A549 (cell line): ENCODE results near the gene PLD5.
"Not testable (repeated sequence)": the region's sequence is repeated elsewhere in the genome, so short reads cannot be mapped to it uniquely, and the experiment has no call there.

Experiments used
- CHD2 ChIP-seq: fragments of 150-350 bp; IDR thresholded peaks from 2 replicates; pipeline ENCODE4 v1.6.1; 2014; ENCODE audit warnings: low read length; ENCODE audit not compliant: partially characterized antibody
- CHD4 ChIP-seq: fragments of 200-600 bp; sonication (generic); IDR thresholded peaks from 2 replicates; pipeline ENCODE4 v1.6.1; 2016; ENCODE audit warnings: antibody characterized with exemption, mild to moderate bottlenecking, borderline replicate concordance
- CTCF ChIP-seq: fragments of >200 bp; sonication (Bioruptor Twin); formaldehyde crosslinking; IDR thresholded peaks from 3 replicates; pipeline ENCODE4 v1.5.1; 2016
- EP300 ChIP-seq, 2 experiments: fragments of >200 bp; sonication (Bioruptor Twin); formaldehyde crosslinking; IDR thresholded peaks; 2 replicates in 1 of 2; 3 replicates in 1 of 2; pipeline ENCODE4 v1.6.1; 2016 to 2017
- ESRRA ChIP-seq: fragments of 150-350 bp; IDR thresholded peaks from 2 replicates; pipeline ENCODE4 v1.6.1; 2014; ENCODE audit warnings: mild to moderate bottlenecking, low read length, borderline replicate concordance
- GATA3 ChIP-seq: IDR thresholded peaks from 2 replicates; pipeline ENCODE4 v1.6.1; 2012; ENCODE audit warnings: borderline replicate concordance
- JUNB ChIP-seq: fragments of >200 bp; sonication (Bioruptor Twin); formaldehyde crosslinking; IDR thresholded peaks from 2 replicates; pipeline ENCODE4 v1.6.1; 2016
- MYC ChIP-seq: IDR thresholded peaks from 2 replicates; pipeline ENCODE4 v1.6.1; 2012; ENCODE audit warnings: mild to moderate bottlenecking, inconsistent platforms, low read length, improper control_type of control experiment, borderline replicate concordance
- POLR2A ChIP-seq: IDR thresholded peaks from 2 replicates; pipeline ENCODE4 v1.6.1; 2012; ENCODE audit warnings: mild to moderate bottlenecking, low read length
- RAD21 ChIP-seq, 2 experiments: fragments of >200 bp in 1 of 2; sonication (Bioruptor Twin) in 1 of 2; formaldehyde crosslinking in 1 of 2; IDR thresholded peaks in 1 of 2; conservative IDR thresholded peaks in 1 of 2; 2 replicates in 1 of 2; 3 replicates in 1 of 2; pipeline ENCODE4 v1.6.1; 2012 to 2018; ENCODE audit warnings: inconsistent platforms in 1 of 2
- RARB ChIP-seq: fragments of 250-450 bp; sonication (Bioruptor Pico); IDR thresholded peaks from 2 replicates; pipeline ENCODE4 v1.8.0; 2021; ENCODE audit warnings: mild to moderate bottlenecking, moderate library complexity
- RNF2 ChIP-seq: fragments of 200-600 bp; sonication (generic); IDR thresholded peaks from 2 replicates; pipeline ENCODE4 v1.6.1; 2016; ENCODE audit warnings: low read depth, mild to moderate bottlenecking, antibody characterized with exemption, moderate library complexity, borderline replicate concordance
- TF ChIP-seq, protein P1 (sequence below): fragments of 150-350 bp; IDR thresholded peaks from 2 replicates; pipeline ENCODE4 v1.6.1; 2014; ENCODE audit warnings: low read depth, mild to moderate bottlenecking, low read length

GRCh38 chr1:242350446-242350845, 174.1 kb downstream of the PLD5 start:
- TF ChIP-seq RAD21 (conservative IDR thresholded peaks at IDR 0.05 in 1 of 2, IDR thresholded peaks at IDR 0.05 in 1 of 2); ESRRA; MYC; POLR2A; CTCF; CHD2; RARB (CRISPR knock-in tag); CHD4; RNF2; EP300 (IDR thresholded peaks at IDR 0.05); JUNB; GATA3: not testable (repeated sequence)
- TF ChIP-seq, protein P1, sequence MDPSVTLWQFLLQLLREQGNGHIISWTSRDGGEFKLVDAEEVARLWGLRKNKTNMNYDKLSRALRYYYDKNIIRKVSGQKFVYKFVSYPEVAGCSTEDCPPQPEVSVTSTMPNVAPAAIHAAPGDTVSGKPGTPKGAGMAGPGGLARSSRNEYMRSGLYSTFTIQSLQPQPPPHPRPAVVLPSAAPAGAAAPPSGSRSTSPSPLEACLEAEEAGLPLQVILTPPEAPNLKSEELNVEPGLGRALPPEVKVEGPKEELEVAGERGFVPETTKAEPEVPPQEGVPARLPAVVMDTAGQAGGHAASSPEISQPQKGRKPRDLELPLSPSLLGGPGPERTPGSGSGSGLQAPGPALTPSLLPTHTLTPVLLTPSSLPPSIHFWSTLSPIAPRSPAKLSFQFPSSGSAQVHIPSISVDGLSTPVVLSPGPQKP, result not testable (repeated sequence)
